ENCODE measurements around the gene HDHD5. TPM values are rescaled to one million over a fixed set of nuclear protein-coding genes. Genes with fewer than 3 reads are reported as not detected.
A peak's percentile ranks its signal among the peaks of the same experiment; 100 is the strongest.

HDHD5 gene
- total and polyA plus RNA-seq, 2 of the 13 experiments (the other 11 are each of a cell fraction or from before 2014, with no cell fraction given), result not detected

GRCh38 chr22:17171153-17172028 lies 12.3 kb upstream of the HDHD5 start (continued):
- TF ChIP-seq GMEB2 (CRISPR knock-in tag; IDR thresholded peaks at IDR 0.05; ENCODE audit: low read depth) (no peak), ZNF670 (CRISPR knock-in tag; IDR thresholded peaks at IDR 0.05; ENCODE audit: borderline replicate concordance) (no peak), CEBPZ (IDR thresholded peaks at IDR 0.05; ENCODE audit: low read length) (no peak), PRDM10 (CRISPR knock-in tag; IDR thresholded peaks at IDR 0.05; ENCODE audit: low read depth) (no peak), HOXA3 (CRISPR knock-in tag; IDR thresholded peaks at IDR 0.05) (peak; percentile 64; the same call in 1 of the 2 replicates), ZNF816 (CRISPR knock-in tag; IDR thresholded peaks at IDR 0.05; ENCODE audit: borderline replicate concordance) (no peak), TEAD3 (CRISPR knock-in tag; optimal IDR thresholded peaks at IDR 0.05; ENCODE audit: borderline replicate concordance) (peak; percentile 22), MAF1 (CRISPR knock-in tag; IDR thresholded peaks at IDR 0.05; ENCODE audit: borderline replicate concordance) (no peak), KLF11 (CRISPR knock-in tag; IDR thresholded peaks at IDR 0.05) (no peak), ZNF790 (CRISPR knock-in tag; IDR thresholded peaks at IDR 0.05; ENCODE audit: borderline replicate concordance) (no peak), SAFB2 (CRISPR knock-in tag; IDR thresholded peaks at IDR 0.05; ENCODE audit: borderline replicate concordance, low read depth) (peak; percentile 55; the same call in 1 of the 2 replicates), POGK (CRISPR knock-in tag; conservative IDR thresholded peaks at IDR 0.05) (0 out of 2 replicates have a peak, but pooled peaks have one; percentile 56), FOXC1 (CRISPR knock-in tag; IDR thresholded peaks at IDR 0.05; ENCODE audit: borderline replicate concordance) (0 out of 2 replicates have a peak, but pooled peaks have one; percentile 11)

All from HepG2 (cell line).